ENCODE measurements around the gene HECW1. TPM values are rescaled to one million over a fixed set of nuclear protein-coding genes. Genes with fewer than 3 reads are reported as not detected.

The HECW1 gene
- total RNA-seq, 1 experiment from 2014 or later: 0.77 TPM

DNA sequence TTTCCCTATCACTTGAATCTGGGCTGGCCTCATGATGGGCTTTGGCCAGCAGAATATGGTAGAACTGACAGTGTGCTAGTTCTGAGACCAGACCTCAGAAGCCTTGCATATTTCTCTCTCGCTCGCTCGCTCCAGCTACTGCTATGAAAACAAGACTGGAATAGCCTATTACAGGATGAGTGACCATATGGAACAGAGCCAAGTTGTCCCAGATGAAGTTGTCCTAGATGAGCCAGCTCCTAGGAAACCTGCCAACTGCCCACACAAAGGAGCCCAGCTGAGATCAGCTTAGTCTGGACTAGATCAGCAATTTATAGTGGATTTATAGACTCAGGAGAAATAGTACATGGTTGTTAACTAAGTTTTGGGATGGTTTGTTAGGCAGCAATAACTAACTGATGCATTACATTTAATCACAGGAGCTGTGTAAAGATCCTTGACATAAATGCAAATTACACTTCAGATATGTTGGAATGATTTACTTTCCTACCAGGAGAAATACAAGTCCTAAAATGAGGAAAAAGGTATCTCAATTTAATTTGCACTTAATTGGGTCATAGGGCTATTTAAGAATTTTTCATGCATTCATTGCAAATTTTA, 6.8 kb upstream of the HECW1 start:
- in situ Hi-C loops (cut with HindIII; ENCODE audit: low pct_unique_long_range_greater_than_20kb, low sequenced_read_pairs): no loop called here
- H3K4me3 ChIP-seq (ENCODE audit: low read depth in 2 of 2, low read length in 2 of 2): no peak overlapping the region
- CTCF ChIA-PET: interaction anchor here (0.7 kb wide), 1 partner anchor 534 kb away, joined by 5 read pairs; no protein-coding TSS in a partner anchor
- TF ChIP-seq, protein P1, sequence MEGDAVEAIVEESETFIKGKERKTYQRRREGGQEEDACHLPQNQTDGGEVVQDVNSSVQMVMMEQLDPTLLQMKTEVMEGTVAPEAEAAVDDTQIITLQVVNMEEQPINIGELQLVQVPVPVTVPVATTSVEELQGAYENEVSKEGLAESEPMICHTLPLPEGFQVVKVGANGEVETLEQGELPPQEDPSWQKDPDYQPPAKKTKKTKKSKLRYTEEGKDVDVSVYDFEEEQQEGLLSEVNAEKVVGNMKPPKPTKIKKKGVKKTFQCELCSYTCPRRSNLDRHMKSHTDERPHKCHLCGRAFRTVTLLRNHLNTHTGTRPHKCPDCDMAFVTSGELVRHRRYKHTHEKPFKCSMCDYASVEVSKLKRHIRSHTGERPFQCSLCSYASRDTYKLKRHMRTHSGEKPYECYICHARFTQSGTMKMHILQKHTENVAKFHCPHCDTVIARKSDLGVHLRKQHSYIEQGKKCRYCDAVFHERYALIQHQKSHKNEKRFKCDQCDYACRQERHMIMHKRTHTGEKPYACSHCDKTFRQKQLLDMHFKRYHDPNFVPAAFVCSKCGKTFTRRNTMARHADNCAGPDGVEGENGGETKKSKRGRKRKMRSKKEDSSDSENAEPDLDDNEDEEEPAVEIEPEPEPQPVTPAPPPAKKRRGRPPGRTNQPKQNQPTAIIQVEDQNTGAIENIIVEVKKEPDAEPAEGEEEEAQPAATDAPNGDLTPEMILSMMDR (IDR thresholded peaks at IDR 0.05): no peak
- TF ChIP-seq POLR2AphosphoS5 (IDR thresholded peaks at IDR 0.05; ENCODE audit: low read depth, low read length) (no peak), TCF7L2 (IDR thresholded peaks at IDR 0.05; ENCODE audit: low read depth, low read length) (no peak), SIN3A (IDR thresholded peaks at IDR 0.05; ENCODE audit: borderline replicate concordance, insufficient read depth, low read depth, low read length) (no peak)
- TF ChIP-seq, protein P2, sequence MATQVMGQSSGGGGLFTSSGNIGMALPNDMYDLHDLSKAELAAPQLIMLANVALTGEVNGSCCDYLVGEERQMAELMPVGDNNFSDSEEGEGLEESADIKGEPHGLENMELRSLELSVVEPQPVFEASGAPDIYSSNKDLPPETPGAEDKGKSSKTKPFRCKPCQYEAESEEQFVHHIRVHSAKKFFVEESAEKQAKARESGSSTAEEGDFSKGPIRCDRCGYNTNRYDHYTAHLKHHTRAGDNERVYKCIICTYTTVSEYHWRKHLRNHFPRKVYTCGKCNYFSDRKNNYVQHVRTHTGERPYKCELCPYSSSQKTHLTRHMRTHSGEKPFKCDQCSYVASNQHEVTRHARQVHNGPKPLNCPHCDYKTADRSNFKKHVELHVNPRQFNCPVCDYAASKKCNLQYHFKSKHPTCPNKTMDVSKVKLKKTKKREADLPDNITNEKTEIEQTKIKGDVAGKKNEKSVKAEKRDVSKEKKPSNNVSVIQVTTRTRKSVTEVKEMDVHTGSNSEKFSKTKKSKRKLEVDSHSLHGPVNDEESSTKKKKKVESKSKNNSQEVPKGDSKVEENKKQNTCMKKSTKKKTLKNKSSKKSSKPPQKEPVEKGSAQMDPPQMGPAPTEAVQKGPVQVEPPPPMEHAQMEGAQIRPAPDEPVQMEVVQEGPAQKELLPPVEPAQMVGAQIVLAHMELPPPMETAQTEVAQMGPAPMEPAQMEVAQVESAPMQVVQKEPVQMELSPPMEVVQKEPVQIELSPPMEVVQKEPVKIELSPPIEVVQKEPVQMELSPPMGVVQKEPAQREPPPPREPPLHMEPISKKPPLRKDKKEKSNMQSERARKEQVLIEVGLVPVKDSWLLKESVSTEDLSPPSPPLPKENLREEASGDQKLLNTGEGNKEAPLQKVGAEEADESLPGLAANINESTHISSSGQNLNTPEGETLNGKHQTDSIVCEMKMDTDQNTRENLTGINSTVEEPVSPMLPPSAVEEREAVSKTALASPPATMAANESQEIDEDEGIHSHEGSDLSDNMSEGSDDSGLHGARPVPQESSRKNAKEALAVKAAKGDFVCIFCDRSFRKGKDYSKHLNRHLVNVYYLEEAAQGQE (IDR thresholded peaks at IDR 0.05; ENCODE audit: insufficient read depth in 1 of 2, low read depth in 2 of 2, low read length in 1 of 2): no peak
- no peak for DNase-seq (ENCODE audit: low read depth, low spot score)
- H3K36me3 ChIP-seq (ENCODE audit: control insufficient read depth, insufficient read depth, low read length): no peaks in the 10 kb centered on the region
- H3K27ac ChIP-seq (ENCODE audit: low read length): no peak overlapping the region
- H3K4me1 ChIP-seq (ENCODE audit: control insufficient read depth, insufficient read depth, low read length): no peaks in the 10 kb centered on the region
- POLR2A ChIA-PET: no interaction called here
- ATAC-seq: no peak
- intact Hi-C loops (cut with micrococcal nuclease; ENCODE audit: unreplicated experiment): loop anchor here (10.0 kb wide), 1 partner anchor 161 kb away; no protein-coding TSS in a partner anchor
- peaks cover 8% of the 10 kb centered on the region; the same call in 1 of the 2 replicates for H3K27me3 ChIP-seq (ENCODE audit: control insufficient read depth, insufficient read depth, low read length)
- BruUV-seq (replicated peaks): no TSS peak
- H3K9me3 ChIP-seq (ENCODE audit: control insufficient read depth, insufficient read depth, low read depth, low read length): no peaks in the 10 kb centered on the region

DNA sequence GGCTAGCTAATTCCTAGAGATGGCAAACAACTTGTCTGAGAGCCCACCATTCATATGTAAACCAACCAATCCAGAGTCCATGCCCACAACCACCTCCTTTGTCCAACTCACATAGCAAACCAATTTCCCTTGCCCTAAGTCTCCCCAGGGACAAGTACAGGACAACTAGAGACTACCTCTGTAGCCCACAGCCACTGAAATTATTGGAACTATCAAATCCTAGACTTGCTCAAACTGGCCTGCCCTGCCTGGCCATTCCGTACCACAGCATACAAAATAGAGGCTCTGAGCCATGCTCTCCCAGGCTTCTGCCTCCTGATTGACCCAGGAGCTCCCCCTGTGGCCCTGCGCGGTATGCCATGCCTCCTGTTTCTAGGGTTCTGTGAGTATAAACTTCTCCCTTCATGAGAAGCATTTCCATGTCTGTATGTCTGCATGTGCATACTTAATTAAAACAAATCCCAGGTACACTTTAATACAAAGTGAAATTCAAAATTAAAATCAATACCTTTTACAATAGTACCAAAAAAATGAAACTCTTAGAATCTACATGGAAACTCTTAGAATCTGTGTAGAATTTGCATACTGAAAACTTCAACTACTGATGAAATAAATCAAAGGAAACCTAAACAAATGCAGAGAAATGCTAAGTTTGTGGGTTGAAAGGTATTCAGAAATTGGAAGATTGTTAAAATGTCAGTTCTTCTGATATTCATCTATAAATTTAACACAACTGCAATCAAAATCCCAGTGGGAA, 4.0 kb upstream of the HECW1 start:
- no peak overlapping the region for H3K4me3 ChIP-seq (ENCODE audit: low read depth in 2 of 2, low read length in 2 of 2)
- CTCF ChIA-PET: interaction anchor here (0.5 to 1.0 kb wide), 2 partner anchors 16 to 178 kb away, joined by 3 read pairs; no protein-coding TSS in a partner anchor
- no peaks in the 10 kb centered on the region for H3K36me3 ChIP-seq (ENCODE audit: control insufficient read depth, insufficient read depth, low read length)
- TF ChIP-seq, protein P1 (IDR thresholded peaks at IDR 0.05): peak; percentile 95
- TF ChIP-seq SIN3A (IDR thresholded peaks at IDR 0.05; ENCODE audit: borderline replicate concordance, insufficient read depth, low read depth, low read length) (no peak), TCF7L2 (IDR thresholded peaks at IDR 0.05; ENCODE audit: low read depth, low read length) (no peak)
- TF ChIP-seq, protein P2 (IDR thresholded peaks at IDR 0.05; ENCODE audit: insufficient read depth in 1 of 2, low read depth in 2 of 2, low read length in 1 of 2): no peak
- peaks cover 21% of the 10 kb centered on the region for H3K27me3 ChIP-seq (ENCODE audit: control insufficient read depth, insufficient read depth, low read length)
- no peaks in the 10 kb centered on the region for H3K9me3 ChIP-seq (ENCODE audit: control insufficient read depth, insufficient read depth, low read depth, low read length)
- no peak overlapping the region for H3K27ac ChIP-seq (ENCODE audit: low read length)
- H3K4me1 ChIP-seq (ENCODE audit: control insufficient read depth, insufficient read depth, low read length): no peaks in the 10 kb centered on the region
- ATAC-seq (peak; percentile 95), DNase-seq (ENCODE audit: low read depth, low spot score) (peak; percentile 47)
- BruUV-seq (replicated peaks): no TSS peak
- intact Hi-C loops (cut with micrococcal nuclease; ENCODE audit: unreplicated experiment): loop anchor here (10.0 kb wide), 1 partner anchor 164 kb away; no protein-coding TSS in a partner anchor
- in situ Hi-C loops (cut with HindIII; ENCODE audit: low pct_unique_long_range_greater_than_20kb, low sequenced_read_pairs): no loop called here
- POLR2A ChIA-PET: no interaction called here
